GM12892 (cell line): ENCODE measurements around the gene BEST2.
A peak's percentile ranks its signal among the peaks of the same experiment; 100 is the strongest.

ENCODE experiments used
- POLR2A ChIP-seq: IDR thresholded peaks from 2 replicates; pipeline ENCODE4 v1.6.1; 2011; ENCODE audit warnings: low read depth, low read length, control low read depth
- POLR2AphosphoS5 ChIP-seq: IDR thresholded peaks from 2 replicates; pipeline ENCODE4 v1.6.1; 2011; ENCODE audit warnings: low read depth, low read length, control low read depth

GRCh38 chr19:12784394-12784870, 32.8 kb downstream of the BEST2 start:
- peak; percentile 15; the same call in 1 of the 2 replicates for TF ChIP-seq POLR2AphosphoS5
- TF ChIP-seq POLR2A, result no peak
